Adrenal gland (tissue), 5 donors: ENCODE data around the gene QSOX1.

ENCODE experiments used
- POLR2A ChIP-seq, 2 donors: fragments of 450-650 bp; IDR thresholded peaks; one replicate each; pipeline ENCODE4 v1.6.1; 2017; ENCODE audit warnings: antibody characterized with exemption in 2 of 2, mild to moderate bottlenecking in 2 of 2, moderate library complexity in 1 of 2
- TF ChIP-seq, protein P1 (sequence below), 6 experiments: fragments of 450-650 bp in 4 of 6; fragments of 200-600 bp in 2 of 6; sonication (generic) in 1 of 6; IDR thresholded peaks; 1 replicate in 5 of 6; 2 replicates in 1 of 6; pipeline versions ENCODE4 v1.5.1 to v1.8.0; 2016 to 2021; ENCODE audit warnings: antibody characterized with exemption in 6 of 6, mild to moderate bottlenecking in 2 of 6, moderate library complexity in 1 of 6
- donor health status: DM: no; HTN: no; CAD: no.

DNA sequence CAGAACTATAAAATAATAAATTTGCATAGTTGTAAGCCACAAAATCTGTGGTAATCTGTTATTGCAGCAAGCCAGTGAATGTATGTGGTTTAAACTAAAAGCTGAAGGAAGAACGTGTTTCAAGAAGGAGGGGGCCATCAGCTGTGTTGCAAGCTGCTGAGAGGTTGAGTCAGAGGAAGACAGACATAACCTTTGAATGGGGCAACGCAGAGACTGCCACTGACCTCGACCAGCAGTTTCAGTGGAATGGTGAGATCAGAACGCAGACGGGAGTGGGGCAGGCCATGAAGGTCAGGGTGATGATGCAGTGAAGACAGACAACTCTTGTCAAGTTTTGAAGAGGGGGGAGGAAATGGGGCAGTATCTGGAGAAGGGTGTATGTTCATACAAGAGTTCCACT, 23.2 kb upstream of the QSOX1 start:
- TF ChIP-seq, protein P1, sequence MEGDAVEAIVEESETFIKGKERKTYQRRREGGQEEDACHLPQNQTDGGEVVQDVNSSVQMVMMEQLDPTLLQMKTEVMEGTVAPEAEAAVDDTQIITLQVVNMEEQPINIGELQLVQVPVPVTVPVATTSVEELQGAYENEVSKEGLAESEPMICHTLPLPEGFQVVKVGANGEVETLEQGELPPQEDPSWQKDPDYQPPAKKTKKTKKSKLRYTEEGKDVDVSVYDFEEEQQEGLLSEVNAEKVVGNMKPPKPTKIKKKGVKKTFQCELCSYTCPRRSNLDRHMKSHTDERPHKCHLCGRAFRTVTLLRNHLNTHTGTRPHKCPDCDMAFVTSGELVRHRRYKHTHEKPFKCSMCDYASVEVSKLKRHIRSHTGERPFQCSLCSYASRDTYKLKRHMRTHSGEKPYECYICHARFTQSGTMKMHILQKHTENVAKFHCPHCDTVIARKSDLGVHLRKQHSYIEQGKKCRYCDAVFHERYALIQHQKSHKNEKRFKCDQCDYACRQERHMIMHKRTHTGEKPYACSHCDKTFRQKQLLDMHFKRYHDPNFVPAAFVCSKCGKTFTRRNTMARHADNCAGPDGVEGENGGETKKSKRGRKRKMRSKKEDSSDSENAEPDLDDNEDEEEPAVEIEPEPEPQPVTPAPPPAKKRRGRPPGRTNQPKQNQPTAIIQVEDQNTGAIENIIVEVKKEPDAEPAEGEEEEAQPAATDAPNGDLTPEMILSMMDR (IDR thresholded peaks at IDR 0.05): no peak
- TF ChIP-seq POLR2A (IDR thresholded peaks at IDR 0.05): no peak
